ENCODE data around the gene PCAT7.

GRCh38 chr9:94600715-94601114 lies 45.8 kb downstream of the PCAT7 start:
- TF ChIP-seq POLR2A (IDR thresholded peaks at IDR 0.05): no peak
- TF ChIP-seq CTCF (IDR thresholded peaks at IDR 0.05): no peak

Data from thyroid gland (tissue), 4 donors.